B cell (primary cell): Measurements from ENCODE around the gene NLRP13.

ENCODE experiments used
- CTCF ChIP-seq: fragments of 200-600 bp; IDR thresholded peaks from one replicate; pipeline ENCODE4 v1.8.0; 2022; ENCODE audit warnings: antibody characterized with exemption, mild to moderate bottlenecking
- EZH2 ChIP-seq: IDR thresholded peaks from 2 replicates; pipeline ENCODE4 v1.6.1; 2012; ENCODE audit warnings: borderline replicate concordance, low read depth, mild to moderate bottlenecking, moderate library complexity, low read length; ENCODE audit not compliant: insufficient read depth, poor library complexity, severe bottlenecking

- no peak for TF ChIP-seq CTCF
- TF ChIP-seq EZH2 = no peak
Observed at GRCh38 chr19:55930996-55931515, 1.1 kb downstream of the NLRP13 start.
